Sigmoid colon (tissue), 7 donors: ENCODE results near the gene SLF2. TPM values are rescaled to one million over a fixed set of nuclear protein-coding genes. Genes with fewer than 3 reads are reported as not detected.

ENCODE experiments used
- DNase-seq: peaks from one replicate; pipeline ENCODE4 v3.0.0-alpha.2; 2019
- H3K27ac ChIP-seq, 4 donors: fragments of 200-600 bp; sonication (generic); one replicate each; pipeline ENCODE4 v1.5.1; 2016 to 2019; ENCODE audit warnings: mild to moderate bottlenecking in 1 of 4
- H3K27me3 ChIP-seq, 3 donors: fragments of 200-600 bp; sonication (generic); one replicate each; pipeline ENCODE4 v1.5.1; 2019; ENCODE audit warnings: mild to moderate bottlenecking in 1 of 3
- H3K36me3 ChIP-seq, 4 donors: fragments of 200-600 bp; sonication (generic); one replicate each; pipeline ENCODE4 v1.5.1; 2016 to 2019
- H3K4me1 ChIP-seq, 4 donors: fragments of 200-600 bp; sonication (generic); one replicate each; pipeline ENCODE4 v1.5.1; 2017 to 2019
- H3K4me3 ChIP-seq, 4 donors: fragments of 200-600 bp; sonication (generic); one replicate each; pipeline ENCODE4 v1.5.1; 2017 to 2019; ENCODE audit warnings: mild to moderate bottlenecking in 2 of 4, moderate library complexity in 1 of 4
- H3K9me3 ChIP-seq, 4 donors: fragments of 200-600 bp in 3 of 4; sonication (generic) in 3 of 4; one replicate each; pipeline versions ENCODE4 v1.5.1 to v1.6.1; 2013 to 2019
- EP300 ChIP-seq, 4 donors: sonication (generic); formaldehyde crosslinking; IDR thresholded peaks; one replicate each; pipeline ENCODE4 v1.6.1; 2017; ENCODE audit warnings: antibody characterized with exemption in 4 of 4
- POLR2A ChIP-seq, 2 donors: fragments of 450-650 bp; IDR thresholded peaks; one replicate each; pipeline ENCODE4 v1.6.1; 2016; ENCODE audit warnings: antibody characterized with exemption in 2 of 2, mild to moderate bottlenecking in 2 of 2, moderate library complexity in 2 of 2
- POLR2AphosphoS5 ChIP-seq, 4 donors: sonication (generic); formaldehyde crosslinking; IDR thresholded peaks; one replicate each; pipeline ENCODE4 v1.6.1; 2017; ENCODE audit warnings: antibody characterized with exemption in 4 of 4
- WGBS, 2 donors: extraction: QIAGEN DNeasy Blood & Tissue Kit; methylation state at CpG; one replicate each; pipeline ENCODE4 v1.1.7; 2013; 5-methylcytosine and 5-hydroxymethylcytosine counted together
- intact Hi-C: fragments of 100-400 bp; cut with DNase I; formaldehyde crosslinking; loops from one replicate; pipeline ENCODE4 v1.15.1; 2023
- polyA plus RNA-seq, 3 donors: library from polyadenylated mRNA; stranded (reverse); fragments of 200-250 nt; gene quantifications; one replicate each; pipeline ENCODE4 v1.2.3, GENCODE V29; 2013
- total RNA-seq, 4 donors: library from RNA; depleted of rRNA; stranded (reverse); fragments of >200 nt; gene quantifications; one replicate each; pipeline ENCODE4 v1.1.0, GENCODE V29; 2016
- TF ChIP-seq, protein P1 (sequence below), 4 experiments: fragments of 450-650 bp in 3 of 4; fragments of 200-600 bp in 1 of 4; IDR thresholded peaks; one replicate each; pipeline ENCODE4 v1.5.1; 2016 to 2019; ENCODE audit warnings: antibody characterized with exemption in 4 of 4, mild to moderate bottlenecking in 3 of 4, moderate library complexity in 2 of 4
- donor health status: healthy with polysubstance abuse.
- donor health status: Bipolar disorder and iron deficiency.
- donor health status: healthy.

Gene SLF2
- total and polyA plus RNA-seq, 7 donors, result 3.2 to 49.9 (median 31.8) TPM

DNA sequence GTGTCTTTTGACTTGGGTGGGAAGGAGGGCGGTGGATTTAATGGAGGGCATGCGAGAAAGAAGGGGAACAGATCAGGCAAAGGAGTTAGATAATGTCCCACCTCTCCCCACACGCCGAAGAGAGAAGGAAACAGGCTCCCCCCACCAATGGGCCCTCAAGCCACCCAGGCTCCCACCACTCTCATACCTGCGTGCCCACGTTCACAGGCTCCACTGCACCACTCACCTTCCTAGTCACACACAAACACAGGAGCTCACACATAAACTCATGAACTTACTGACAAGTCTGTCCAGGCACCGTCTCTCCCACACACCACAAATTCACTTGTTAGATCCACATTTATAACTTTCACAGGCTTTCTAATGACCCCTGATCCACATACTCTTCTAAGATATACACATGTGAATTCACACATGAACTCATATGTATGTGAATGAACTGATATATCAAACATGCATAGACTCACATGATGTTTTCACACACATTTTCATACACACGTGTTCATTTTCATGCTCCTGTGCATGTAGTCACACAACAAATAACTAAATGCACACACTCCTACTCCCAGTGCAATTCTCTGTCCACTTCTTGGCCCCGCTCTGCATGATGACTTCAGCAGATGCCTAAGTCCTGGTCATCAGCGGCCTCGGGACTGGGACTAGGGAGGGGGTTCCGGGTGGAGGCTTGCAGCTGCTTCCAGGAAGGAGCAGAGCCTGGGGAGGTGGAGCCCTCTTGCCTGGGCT lies 88.3 kb downstream of the SLF2 start:
- Histone ChIP-seq H3K27me3 (no peaks in the 10 kb centered on the region), H3K27ac (peak overlapping the region; percentile 99 to 100 (median 100)), H3K36me3 (peaks cover 17 to 38% (median 23%) of the 10 kb centered on the region in 4 donors), H3K4me1 (peaks cover 0 to 70% (median 57%) of the 10 kb centered on the region in 4 donors), H3K4me3 (peak overlapping the region; percentile 80 to 90 (median 90)), H3K9me3 (no peaks in the 10 kb centered on the region)
- DNase-seq, result peak; percentile 98
- intact Hi-C loops, result no loop called here
- WGBS, 2 donors, result 42 to 48% methylated on average over 12 of the region's 12 CpGs
- TF ChIP-seq, protein P1, sequence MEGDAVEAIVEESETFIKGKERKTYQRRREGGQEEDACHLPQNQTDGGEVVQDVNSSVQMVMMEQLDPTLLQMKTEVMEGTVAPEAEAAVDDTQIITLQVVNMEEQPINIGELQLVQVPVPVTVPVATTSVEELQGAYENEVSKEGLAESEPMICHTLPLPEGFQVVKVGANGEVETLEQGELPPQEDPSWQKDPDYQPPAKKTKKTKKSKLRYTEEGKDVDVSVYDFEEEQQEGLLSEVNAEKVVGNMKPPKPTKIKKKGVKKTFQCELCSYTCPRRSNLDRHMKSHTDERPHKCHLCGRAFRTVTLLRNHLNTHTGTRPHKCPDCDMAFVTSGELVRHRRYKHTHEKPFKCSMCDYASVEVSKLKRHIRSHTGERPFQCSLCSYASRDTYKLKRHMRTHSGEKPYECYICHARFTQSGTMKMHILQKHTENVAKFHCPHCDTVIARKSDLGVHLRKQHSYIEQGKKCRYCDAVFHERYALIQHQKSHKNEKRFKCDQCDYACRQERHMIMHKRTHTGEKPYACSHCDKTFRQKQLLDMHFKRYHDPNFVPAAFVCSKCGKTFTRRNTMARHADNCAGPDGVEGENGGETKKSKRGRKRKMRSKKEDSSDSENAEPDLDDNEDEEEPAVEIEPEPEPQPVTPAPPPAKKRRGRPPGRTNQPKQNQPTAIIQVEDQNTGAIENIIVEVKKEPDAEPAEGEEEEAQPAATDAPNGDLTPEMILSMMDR (IDR thresholded peaks at IDR 0.05), result no peak
- TF ChIP-seq EP300 (IDR thresholded peaks at IDR 0.05) (peak in 2 of 4 donors; percentile 40 to 84), POLR2AphosphoS5 (IDR thresholded peaks at IDR 0.05) (peak; percentile 89 to 98 (median 95)), POLR2A (IDR thresholded peaks at IDR 0.05) (peak; percentile 70 to 89)

DNA sequence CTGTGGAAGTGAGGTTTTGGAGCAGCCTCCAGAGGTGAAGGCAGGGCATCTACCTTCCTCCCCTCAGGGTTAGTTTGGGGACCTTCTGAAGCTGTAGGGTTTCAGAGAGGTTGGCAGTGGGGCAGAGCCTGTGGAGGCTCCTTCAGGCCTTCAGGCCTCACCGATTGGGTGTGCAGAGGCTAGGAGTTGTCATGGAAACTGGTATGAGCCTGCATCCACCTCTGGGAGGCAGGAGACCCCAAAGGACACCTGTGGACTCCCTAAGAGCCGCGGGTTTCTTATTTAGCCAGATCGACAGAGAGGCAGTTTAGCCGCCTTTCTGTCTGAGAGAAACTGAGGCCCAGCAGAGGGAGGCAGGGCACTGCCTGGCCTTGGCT lies 88.9 kb downstream of the SLF2 start:
- peak overlapping the region in 3 of 4 donors; percentile 80 to 90 (median 90) for H3K4me3 ChIP-seq
- H3K27ac ChIP-seq, result peak overlapping the region; percentile 99 to 100 (median 100)
- DNase-seq, result no peak
- peaks cover 0 to 66% (median 54%) of the 10 kb centered on the region in 4 donors for H3K4me1 ChIP-seq
- 72 to 76% methylated on average over 5 of the region's 5 CpGs for WGBS, 2 donors
- H3K36me3 ChIP-seq, result peaks cover 17 to 44% (median 29%) of the 10 kb centered on the region in 4 donors
- intact Hi-C loops, result no loop called here
- no peaks in the 10 kb centered on the region for H3K27me3 ChIP-seq
- TF ChIP-seq, protein P1 (IDR thresholded peaks at IDR 0.05), result no peak
- TF ChIP-seq EP300 (IDR thresholded peaks at IDR 0.05) (no peak), POLR2A (IDR thresholded peaks at IDR 0.05) (no peak), POLR2AphosphoS5 (IDR thresholded peaks at IDR 0.05) (no peak)
- H3K9me3 ChIP-seq, result no peaks in the 10 kb centered on the region

DNA sequence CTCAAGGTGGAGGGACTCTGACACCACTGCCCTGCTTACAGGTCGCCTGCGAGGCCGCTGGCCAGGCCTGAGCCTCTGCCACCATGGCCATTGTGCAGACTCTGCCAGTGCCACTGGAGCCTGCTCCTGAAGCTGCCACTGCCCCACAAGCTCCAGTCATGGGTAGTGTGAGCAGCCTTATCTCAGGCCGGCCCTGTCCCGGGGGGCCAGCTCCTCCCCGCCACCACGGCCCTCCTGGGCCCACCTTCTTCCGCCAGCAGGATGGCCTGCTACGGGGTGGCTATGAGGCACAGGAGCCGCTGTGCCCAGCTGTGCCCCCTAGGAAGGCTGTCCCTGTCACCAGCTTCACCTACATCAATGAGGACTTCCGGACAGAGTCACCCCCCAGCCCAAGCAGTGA lies 89.7 kb downstream of the SLF2 start:
- no peak for TF ChIP-seq EP300 (IDR thresholded peaks at IDR 0.05)
- no peak for TF ChIP-seq POLR2A (IDR thresholded peaks at IDR 0.05)
- no peak for TF ChIP-seq POLR2AphosphoS5 (IDR thresholded peaks at IDR 0.05)
- TF ChIP-seq, protein P1 (IDR thresholded peaks at IDR 0.05), result no peak
- peak; percentile 66 for DNase-seq
- H3K4me3 ChIP-seq, result no peak overlapping the region
- no peaks in the 10 kb centered on the region for H3K27me3 ChIP-seq
- no peaks in the 10 kb centered on the region for H3K9me3 ChIP-seq
- WGBS, 2 donors, result 85 to 96% methylated on average over 11 of the region's 11 CpGs
- intact Hi-C loops, result no loop called here
- peaks cover 0 to 69% (median 56%) of the 10 kb centered on the region in 4 donors for H3K4me1 ChIP-seq
- peak overlapping the region; percentile 99 to 100 (median 100) for H3K27ac ChIP-seq
- H3K36me3 ChIP-seq, result peaks cover 17 to 52% (median 34%) of the 10 kb centered on the region in 4 donors

DNA sequence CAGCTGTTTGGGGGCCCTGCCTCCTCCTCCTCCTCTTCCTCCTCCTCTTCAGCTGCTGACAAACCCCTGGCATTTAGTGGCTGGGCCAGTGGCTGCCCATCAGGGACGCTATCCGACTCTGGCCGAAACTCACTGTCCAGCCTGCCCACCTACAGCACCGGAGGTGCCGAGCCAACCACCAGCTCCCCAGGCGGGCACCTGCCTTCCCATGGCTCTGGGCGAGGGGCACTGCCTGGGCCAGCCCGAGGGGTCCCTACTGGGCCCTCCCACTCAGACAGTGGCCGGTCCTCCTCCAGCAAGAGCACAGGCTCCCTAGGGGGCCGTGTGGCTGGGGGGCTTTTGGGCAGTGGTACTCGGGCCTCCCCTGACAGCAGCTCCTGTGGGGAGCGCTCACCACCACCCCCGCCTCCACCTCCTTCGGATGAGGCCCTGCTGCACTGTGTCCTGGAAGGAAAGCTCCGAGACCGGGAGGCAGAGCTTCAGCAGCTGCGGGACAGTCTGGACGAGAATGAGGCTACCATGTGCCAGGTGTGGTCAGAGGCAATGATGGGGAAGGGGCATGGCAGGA lies 91.0 kb downstream of the SLF2 start:
- intact Hi-C loops, result no loop called here
- Histone ChIP-seq H3K9me3 (no peaks in the 10 kb centered on the region), H3K4me1 (peaks cover 0 to 70% (median 65%) of the 10 kb centered on the region in 4 donors), H3K36me3 (peaks cover 17 to 53% (median 34%) of the 10 kb centered on the region in 4 donors), H3K27me3 (no peaks in the 10 kb centered on the region), H3K4me3 (no peak overlapping the region), H3K27ac (peak overlapping the region; percentile 99 to 100 (median 100))
- TF ChIP-seq POLR2AphosphoS5 (IDR thresholded peaks at IDR 0.05), result no peak
- DNase-seq, result peak; percentile 57
- WGBS, 2 donors, result 94 to 95% methylated on average over 18 of the region's 18 CpGs

DNA sequence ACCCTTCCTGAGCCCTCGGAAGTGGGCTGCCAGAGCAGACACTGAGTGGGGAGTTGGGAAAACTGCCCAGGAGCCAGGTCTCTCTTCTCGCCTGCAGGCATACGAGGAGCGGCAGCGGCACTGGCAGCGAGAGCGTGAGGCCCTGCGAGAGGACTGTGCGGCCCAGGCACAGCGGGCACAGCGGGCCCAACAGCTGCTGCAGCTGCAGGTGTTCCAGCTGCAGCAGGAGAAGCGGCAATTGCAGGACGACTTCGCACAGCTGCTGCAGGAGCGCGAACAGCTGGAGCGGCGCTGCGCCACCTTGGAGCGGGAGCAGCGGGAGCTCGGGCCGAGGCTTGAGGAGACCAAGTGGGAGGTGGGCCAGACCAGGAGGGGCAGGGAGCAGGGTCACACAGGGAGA lies 92.6 kb downstream of the SLF2 start:
- Histone ChIP-seq H3K27ac (peak overlapping the region in 2 of 4 donors; percentile 4 to 99), H3K4me1 (peaks cover 0 to 69% (median 63%) of the 10 kb centered on the region in 4 donors), H3K4me3 (no peak overlapping the region), H3K36me3 (peaks cover 17 to 53% (median 34%) of the 10 kb centered on the region in 4 donors), H3K9me3 (no peaks in the 10 kb centered on the region), H3K27me3 (no peaks in the 10 kb centered on the region)
- WGBS, 2 donors, result 91 to 93% methylated on average over 23 of the region's 23 CpGs
- intact Hi-C loops, result no loop called here
- DNase-seq, result peak; percentile 50
- no peak for TF ChIP-seq POLR2AphosphoS5 (IDR thresholded peaks at IDR 0.05)
